ENCODE data around the gene ALDH1L2.

The ALDH1L2 gene

DNA sequence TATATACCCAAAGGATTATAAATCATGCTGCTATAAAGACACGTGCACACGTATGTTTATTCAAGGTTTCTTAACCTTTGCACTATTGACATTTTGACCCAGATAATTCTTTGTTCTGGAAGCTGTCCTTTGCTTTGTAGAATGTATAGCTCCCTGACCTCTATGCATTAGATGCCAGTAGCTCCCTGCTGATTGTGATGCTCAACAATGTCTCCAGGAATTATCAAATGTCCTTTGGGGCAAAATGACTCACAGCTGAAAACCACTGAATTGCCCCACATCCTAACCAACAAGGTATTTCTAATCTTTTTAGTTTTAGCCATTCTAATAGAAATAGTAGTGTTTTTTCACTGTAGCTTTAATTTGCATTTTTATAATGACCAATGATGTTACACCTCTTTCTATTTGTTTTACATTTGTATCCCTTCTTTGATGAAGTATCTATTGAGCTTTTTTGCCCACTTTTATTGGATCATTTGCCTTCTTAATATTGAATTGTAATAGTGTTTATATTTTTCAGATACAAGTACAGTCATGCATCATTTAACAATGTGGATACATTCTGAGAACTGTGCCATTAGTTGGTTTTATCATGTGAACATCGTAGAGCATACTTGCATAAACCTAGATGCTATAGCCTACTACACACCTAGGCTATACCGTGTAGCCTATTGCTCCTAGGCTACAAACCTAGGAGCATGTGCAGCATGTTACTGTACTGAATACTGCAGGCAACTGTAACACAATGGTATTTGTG, 108.5 kb downstream of the ALDH1L2 start:
- peak; percentile 59 for DNase-seq

- peak; percentile 94 for DNase-seq
Observed at GRCh38 chr12:104974626-104975290, 109.5 kb downstream of the ALDH1L2 start.

GRCh38 chr12:104973250-104973649, 111.0 kb downstream of the ALDH1L2 start:
- no peak for DNase-seq

DNA sequence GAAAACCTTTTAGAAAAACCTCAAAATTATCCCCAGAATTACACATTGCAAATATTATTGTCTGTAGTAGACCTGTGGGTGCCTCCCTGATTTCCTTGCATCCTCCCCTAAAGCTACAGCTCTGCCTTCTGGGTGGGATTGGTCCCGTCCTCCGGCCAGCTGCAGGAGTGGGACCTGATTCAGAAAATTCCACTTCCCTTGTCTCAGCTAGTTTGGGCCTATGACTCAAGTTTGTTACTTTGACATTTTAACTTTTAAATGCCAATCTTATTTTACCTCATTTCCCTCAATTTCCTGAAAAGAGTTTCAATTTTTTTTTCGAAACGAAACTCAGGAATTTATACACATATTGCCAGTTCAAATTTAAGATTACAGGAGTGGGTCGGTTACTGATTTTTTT, 113.0 kb downstream of the ALDH1L2 start:
- DNase-seq = peak; percentile 62

Measured in inflammatory macrophage treated with lipopolysaccharide for 4 hours (primary cell).